ENCODE data around the gene FIBIN.

DNA sequence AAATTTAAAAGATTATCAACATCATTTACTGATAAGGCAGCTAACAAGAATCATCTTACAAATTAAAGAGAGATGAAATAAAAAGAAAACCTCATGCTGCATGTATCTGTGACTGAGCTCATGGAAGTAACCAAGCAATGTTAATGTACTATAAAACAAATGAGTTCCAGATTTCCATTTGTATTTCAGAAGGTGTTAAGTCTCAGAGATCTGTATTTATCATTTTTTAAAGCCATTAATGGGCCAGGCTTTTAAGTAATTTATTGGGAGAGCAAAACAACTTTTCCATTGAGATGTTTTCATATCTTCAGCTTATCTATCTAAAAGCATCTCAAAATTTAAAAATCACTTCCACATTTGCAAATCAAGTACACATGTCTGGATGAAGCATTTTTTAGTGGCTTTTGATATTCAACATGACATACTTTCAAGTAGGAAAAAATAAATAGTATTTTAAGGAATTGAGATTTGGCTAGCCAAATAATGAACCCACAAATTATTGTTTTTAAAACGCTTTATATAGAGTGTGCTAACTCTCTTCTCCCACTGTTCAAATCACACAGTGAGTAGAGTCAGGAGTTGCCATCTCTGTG, 28.8 kb downstream of the FIBIN start:
- TF ChIP-seq ZFX (IDR thresholded peaks at IDR 0.05) = no peak
- TF ChIP-seq, protein P1, sequence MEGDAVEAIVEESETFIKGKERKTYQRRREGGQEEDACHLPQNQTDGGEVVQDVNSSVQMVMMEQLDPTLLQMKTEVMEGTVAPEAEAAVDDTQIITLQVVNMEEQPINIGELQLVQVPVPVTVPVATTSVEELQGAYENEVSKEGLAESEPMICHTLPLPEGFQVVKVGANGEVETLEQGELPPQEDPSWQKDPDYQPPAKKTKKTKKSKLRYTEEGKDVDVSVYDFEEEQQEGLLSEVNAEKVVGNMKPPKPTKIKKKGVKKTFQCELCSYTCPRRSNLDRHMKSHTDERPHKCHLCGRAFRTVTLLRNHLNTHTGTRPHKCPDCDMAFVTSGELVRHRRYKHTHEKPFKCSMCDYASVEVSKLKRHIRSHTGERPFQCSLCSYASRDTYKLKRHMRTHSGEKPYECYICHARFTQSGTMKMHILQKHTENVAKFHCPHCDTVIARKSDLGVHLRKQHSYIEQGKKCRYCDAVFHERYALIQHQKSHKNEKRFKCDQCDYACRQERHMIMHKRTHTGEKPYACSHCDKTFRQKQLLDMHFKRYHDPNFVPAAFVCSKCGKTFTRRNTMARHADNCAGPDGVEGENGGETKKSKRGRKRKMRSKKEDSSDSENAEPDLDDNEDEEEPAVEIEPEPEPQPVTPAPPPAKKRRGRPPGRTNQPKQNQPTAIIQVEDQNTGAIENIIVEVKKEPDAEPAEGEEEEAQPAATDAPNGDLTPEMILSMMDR (IDR thresholded peaks at IDR 0.05 in 2 of 3, conservative IDR thresholded peaks at IDR 0.05 in 1 of 3; ENCODE audit: borderline replicate concordance in 1 of 3, insufficient read depth in 1 of 3, low read depth in 2 of 3, low read length in 2 of 3) = no peak
- no peak for TF ChIP-seq POLR2A (IDR thresholded peaks at IDR 0.05; ENCODE audit: borderline replicate concordance, extremely low read depth, insufficient read depth, insufficient read length)
- TF ChIP-seq JUND (IDR thresholded peaks at IDR 0.05) = no peak
- TF ChIP-seq ZNF274 (IDR thresholded peaks at IDR 0.05; ENCODE audit: low read depth, low read length) = no peak
- TF ChIP-seq POLR2AphosphoS5 (IDR thresholded peaks at IDR 0.05; ENCODE audit: low read depth, low read length) = no peak
- TF ChIP-seq, protein P2, sequence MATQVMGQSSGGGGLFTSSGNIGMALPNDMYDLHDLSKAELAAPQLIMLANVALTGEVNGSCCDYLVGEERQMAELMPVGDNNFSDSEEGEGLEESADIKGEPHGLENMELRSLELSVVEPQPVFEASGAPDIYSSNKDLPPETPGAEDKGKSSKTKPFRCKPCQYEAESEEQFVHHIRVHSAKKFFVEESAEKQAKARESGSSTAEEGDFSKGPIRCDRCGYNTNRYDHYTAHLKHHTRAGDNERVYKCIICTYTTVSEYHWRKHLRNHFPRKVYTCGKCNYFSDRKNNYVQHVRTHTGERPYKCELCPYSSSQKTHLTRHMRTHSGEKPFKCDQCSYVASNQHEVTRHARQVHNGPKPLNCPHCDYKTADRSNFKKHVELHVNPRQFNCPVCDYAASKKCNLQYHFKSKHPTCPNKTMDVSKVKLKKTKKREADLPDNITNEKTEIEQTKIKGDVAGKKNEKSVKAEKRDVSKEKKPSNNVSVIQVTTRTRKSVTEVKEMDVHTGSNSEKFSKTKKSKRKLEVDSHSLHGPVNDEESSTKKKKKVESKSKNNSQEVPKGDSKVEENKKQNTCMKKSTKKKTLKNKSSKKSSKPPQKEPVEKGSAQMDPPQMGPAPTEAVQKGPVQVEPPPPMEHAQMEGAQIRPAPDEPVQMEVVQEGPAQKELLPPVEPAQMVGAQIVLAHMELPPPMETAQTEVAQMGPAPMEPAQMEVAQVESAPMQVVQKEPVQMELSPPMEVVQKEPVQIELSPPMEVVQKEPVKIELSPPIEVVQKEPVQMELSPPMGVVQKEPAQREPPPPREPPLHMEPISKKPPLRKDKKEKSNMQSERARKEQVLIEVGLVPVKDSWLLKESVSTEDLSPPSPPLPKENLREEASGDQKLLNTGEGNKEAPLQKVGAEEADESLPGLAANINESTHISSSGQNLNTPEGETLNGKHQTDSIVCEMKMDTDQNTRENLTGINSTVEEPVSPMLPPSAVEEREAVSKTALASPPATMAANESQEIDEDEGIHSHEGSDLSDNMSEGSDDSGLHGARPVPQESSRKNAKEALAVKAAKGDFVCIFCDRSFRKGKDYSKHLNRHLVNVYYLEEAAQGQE (IDR thresholded peaks at IDR 0.05; ENCODE audit: low read depth) = no peak
- no peak for TF ChIP-seq EZH2 (IDR thresholded peaks at IDR 0.05)
